NCI-H345 treated with DMSO at 0.1 percent for 48 hours (cell line): ENCODE data around the gene CD79B.
"Not testable (repeated sequence)": the region's sequence is repeated elsewhere in the genome, so short reads cannot be mapped to it uniquely, and the experiment has no call there.

Source experiments
- DNase-seq: peaks from one replicate; lab custom pipeline; 2025; ENCODE audit not compliant: unreplicated experiment; lab: John Stamatoyannopoulos, UW

Gene CD79B

GRCh38 chr17:63934183-63935112 is 2.3 kb upstream of the CD79B start:
- DNase-seq = no peak

GRCh38 chr17:63933598-63933997 is 1.5 kb upstream of the CD79B start:
- DNase-seq = no peak

GRCh38 chr17:63932721-63933120 is 590 bp upstream of the CD79B start:
- DNase-seq = no peak

GRCh38 chr17:63930951-63931575 is 1.1 kb downstream of the CD79B start:
- DNase-seq = no peak

GRCh38 chr17:63929860-63930766 is 2.0 kb downstream of the CD79B start:
- no peak for DNase-seq

- no peak for DNase-seq
Observed at GRCh38 chr17:63928966-63929695, 3.0 kb downstream of the CD79B start.

GRCh38 chr17:63928172-63928666 is 3.9 kb downstream of the CD79B start:
- no peak for DNase-seq

- no peak for DNase-seq
Observed at GRCh38 chr17:63927464-63928171, 4.5 kb downstream of the CD79B start.

GRCh38 chr17:63926164-63926563 is 6.0 kb downstream of the CD79B start:
- no peak for DNase-seq

- DNase-seq = no peak
Observed at GRCh38 chr17:63925615-63926014, 6.5 kb downstream of the CD79B start.

GRCh38 chr17:63922402-63922801 is 9.7 kb downstream of the CD79B start:
- not testable (repeated sequence) for DNase-seq

- DNase-seq = not testable (repeated sequence)
Observed at GRCh38 chr17:63920779-63921178, 11.4 kb downstream of the CD79B start.

- not testable (repeated sequence) for DNase-seq
Observed at GRCh38 chr17:63920050-63920449, 12.1 kb downstream of the CD79B start.

- DNase-seq = peak; percentile 16
Observed at GRCh38 chr17:63919311-63919723, 12.8 kb downstream of the CD79B start.

GRCh38 chr17:63918789-63919305 is 13.3 kb downstream of the CD79B start, which contains the start of gene GH1:
Gene GH1 (minus strand): TSS chr17:63918839. CDS start chr17:63918776, 63 bp downstream.
- DNase-seq = not testable (repeated sequence)

GRCh38 chr17:63918305-63918704 is 13.8 kb downstream of the CD79B start:
- DNase-seq = no peak

GRCh38 chr17:63917646-63918045 is 14.5 kb downstream of the CD79B start:
- DNase-seq = no peak

GRCh38 chr17:63917206-63917605 is 14.9 kb downstream of the CD79B start:
- DNase-seq = not testable (repeated sequence)

- no peak for DNase-seq
Observed at GRCh38 chr17:63916566-63917185, 15.5 kb downstream of the CD79B start.
